HEK293T (cell line): Measurements from ENCODE around the gene FGF22.

Experiments
- CTCF ChIA-PET: fragments of 350-600 bp; formaldehyde crosslinking; extraction: SDS; loops from one replicate; lab custom pipeline; 2021; ENCODE audit warnings: antibody characterized with exemption, inconsistent platforms; lab: Yijun Ruan, JAX
- POLR2A ChIA-PET: fragments of 350-600 bp; formaldehyde crosslinking; extraction: SDS; loops from one replicate; lab custom pipeline; 2020; ENCODE audit warnings: antibody characterized with exemption, inconsistent platforms; lab: Yijun Ruan, JAX
- DNase-seq: peaks from one replicate; pipeline ENCODE4 v3.0.0; 2012; ENCODE audit warnings: mixed read lengths; ENCODE audit errors: extremely low spot score
- ARNT ChIP-seq: fragments of 450-650 bp; IDR thresholded peaks from 2 replicates; pipeline ENCODE4 v1.6.1; 2017; ENCODE audit warnings: mild to moderate bottlenecking
- BHLHE40 ChIP-seq: fragments of 450-650 bp; IDR thresholded peaks from 2 replicates; pipeline ENCODE4 v1.6.1; 2016; ENCODE audit warnings: mild to moderate bottlenecking, moderate library complexity, borderline replicate concordance
- CTBP1 ChIP-seq: fragments of 450-650 bp; IDR thresholded peaks from 2 replicates; pipeline ENCODE4 v1.6.1; 2016; ENCODE audit warnings: borderline replicate concordance
- ELF4 ChIP-seq: fragments of 450-650 bp; IDR thresholded peaks from 2 replicates; pipeline ENCODE4 v1.6.1; 2017; ENCODE audit warnings: antibody characterized with exemption
- FOXA1 ChIP-seq: fragments of 450-650 bp; IDR thresholded peaks from 2 replicates; pipeline ENCODE4 v1.6.1; 2016; ENCODE audit warnings: mild to moderate bottlenecking
- FOXK2 ChIP-seq: fragments of 450-650 bp; IDR thresholded peaks from 2 replicates; pipeline ENCODE4 v1.6.1; 2016; ENCODE audit warnings: mild to moderate bottlenecking
- FOXM1 ChIP-seq: fragments of 450-650 bp; IDR thresholded peaks from 2 replicates; pipeline ENCODE4 v1.6.1; 2017; ENCODE audit warnings: mild to moderate bottlenecking, borderline replicate concordance
- HDGF ChIP-seq: fragments of 450-650 bp; IDR thresholded peaks from 2 replicates; pipeline ENCODE4 v1.6.1; 2017; ENCODE audit warnings: antibody characterized with exemption, borderline replicate concordance
- L3MBTL2 ChIP-seq: fragments of 450-650 bp; conservative IDR thresholded peaks from 2 replicates; pipeline ENCODE4 v1.6.1; 2016; ENCODE audit warnings: mild to moderate bottlenecking
- LEF1 ChIP-seq: fragments of 450-650 bp; IDR thresholded peaks from 2 replicates; pipeline ENCODE4 v1.6.1; 2017; ENCODE audit warnings: mild to moderate bottlenecking, borderline replicate concordance
- NFRKB ChIP-seq: fragments of 450-650 bp; IDR thresholded peaks from 2 replicates; pipeline ENCODE4 v1.6.1; 2016; ENCODE audit warnings: mild to moderate bottlenecking, moderate library complexity
- PKNOX1 ChIP-seq: fragments of 450-650 bp; IDR thresholded peaks from 2 replicates; pipeline ENCODE4 v1.6.1; 2016
- SP1 ChIP-seq: fragments of 450-650 bp; IDR thresholded peaks from 2 replicates; pipeline ENCODE4 v1.6.1; 2017
- SUZ12 ChIP-seq: fragments of 450-650 bp; IDR thresholded peaks from 2 replicates; pipeline ENCODE4 v1.6.1; 2016; ENCODE audit warnings: mild to moderate bottlenecking
- TARDBP ChIP-seq: fragments of 450-650 bp; IDR thresholded peaks from 2 replicates; pipeline ENCODE4 v1.6.1; 2016
- ZNF384 ChIP-seq: fragments of 450-650 bp; IDR thresholded peaks from 2 replicates; pipeline ENCODE4 v1.6.1; 2016

The FGF22 gene

GRCh38 chr19:651991-652390 lies 12.3 kb downstream of the FGF22 start:
- no peak for TF ChIP-seq ZNF384
- no peak for TF ChIP-seq FOXK2
- no peak for TF ChIP-seq NFRKB
- no peak for TF ChIP-seq FOXA1
- no peak for TF ChIP-seq SP1
- no peak for TF ChIP-seq PKNOX1
- no peak for TF ChIP-seq ARNT
- no peak for TF ChIP-seq SUZ12
- TF ChIP-seq FOXM1: no peak
- TF ChIP-seq LEF1: no peak
- TF ChIP-seq L3MBTL2: no peak
- no peak for TF ChIP-seq CTBP1
- no peak for TF ChIP-seq HDGF
- TF ChIP-seq ELF4: no peak
- TF ChIP-seq BHLHE40: no peak
- ChIA-PET POLR2A (no interaction called here), CTCF (no interaction called here)
- no peak for DNase-seq

- no peak for TF ChIP-seq LEF1
- TF ChIP-seq HDGF: no peak
- TF ChIP-seq ELF4: no peak
- no peak for TF ChIP-seq ARNT
- TF ChIP-seq BHLHE40: no peak
- no peak for TF ChIP-seq PKNOX1
- no peak for TF ChIP-seq L3MBTL2
- TF ChIP-seq SP1: no peak
- no peak for TF ChIP-seq ZNF384
- no peak for TF ChIP-seq FOXM1
- no peak for TF ChIP-seq SUZ12
- TF ChIP-seq TARDBP: no peak
- TF ChIP-seq CTBP1: no peak
- ChIA-PET CTCF (no interaction called here), POLR2A (no interaction called here)
- DNase-seq: no peak
These were observed 13.0 kb downstream of the FGF22 start for GRCh38 chr19:652467-653389.

GRCh38 chr19:653425-653824 lies 13.7 kb downstream of the FGF22 start:
- DNase-seq: no peak
- CTCF ChIA-PET: no interaction called here
- POLR2A ChIA-PET: no interaction called here
- TF ChIP-seq L3MBTL2: no peak
- TF ChIP-seq SP1: no peak
- TF ChIP-seq FOXK2: no peak
- TF ChIP-seq NFRKB: no peak
- no peak for TF ChIP-seq ELF4
- no peak for TF ChIP-seq CTBP1
- TF ChIP-seq BHLHE40: no peak
- TF ChIP-seq FOXA1: no peak
- no peak for TF ChIP-seq ZNF384
- no peak for TF ChIP-seq FOXM1
- TF ChIP-seq SUZ12: no peak
- TF ChIP-seq ARNT: no peak
- no peak for TF ChIP-seq LEF1

GRCh38 chr19:655691-656090 lies 16.0 kb downstream of the FGF22 start:
- CTCF ChIA-PET: no interaction called here
- no peak for TF ChIP-seq CTBP1
- no peak for TF ChIP-seq BHLHE40
- no peak for TF ChIP-seq PKNOX1
- no peak for TF ChIP-seq ELF4
- TF ChIP-seq SP1: no peak
- TF ChIP-seq L3MBTL2: no peak
- no peak for TF ChIP-seq NFRKB
- TF ChIP-seq LEF1: no peak
- no peak for TF ChIP-seq FOXA1
- TF ChIP-seq TARDBP: no peak
- TF ChIP-seq SUZ12: no peak
- TF ChIP-seq FOXM1: no peak
- no peak for TF ChIP-seq ZNF384
- TF ChIP-seq FOXK2: no peak
- TF ChIP-seq HDGF: no peak
- DNase-seq: no peak
- POLR2A ChIA-PET: no interaction called here

GRCh38 chr19:656751-657559 lies 17.3 kb downstream of the FGF22 start:
- ChIA-PET CTCF (no interaction called here), POLR2A (no interaction called here)
- no peak for DNase-seq

More at GRCh38 chr19:656751-657559, 17.3 kb downstream of the FGF22 start:
- TF ChIP-seq HDGF (no peak), FOXM1 (no peak), PKNOX1 (no peak), CTBP1 (no peak), ARNT (no peak), FOXK2 (no peak), SP1 (no peak), TARDBP (no peak), SUZ12 (no peak), BHLHE40 (no peak), ELF4 (no peak), FOXA1 (no peak), NFRKB (no peak)
